ENCODE measurements around the gene POU2F3. TPM values are rescaled to one million over a fixed set of nuclear protein-coding genes. Genes with fewer than 3 reads are reported as not detected.

POU2F3 gene
- polyA plus RNA-seq, 1 donor (not counting 4 experiments of a cell fraction or from before 2014, with no cell fraction given), result 0.96 TPM

- no peak for FAIRE-seq
- peaks cover 12% of the 10 kb centered on the region for H3K27me3 ChIP-seq (ENCODE audit: control insufficient read depth, extremely low read depth, insufficient read depth, low read length)
- dilution Hi-C loops (cut with MboI; ENCODE audit: extremely low pct_ligation_motif_present, low sequenced_read_pairs), result no loop called here
Measured at GRCh38 chr11:120268686-120269085, 28.7 kb downstream of the POU2F3 start.

GRCh38 chr11:120270386-120270785 is 30.4 kb downstream of the POU2F3 start:
- DNase-seq (ENCODE audit: low read depth, low spot score), result no peak
- dilution Hi-C loops (cut with MboI; ENCODE audit: extremely low pct_ligation_motif_present, low sequenced_read_pairs), result no loop called here

More at GRCh38 chr11:120268686-120269085, 28.7 kb downstream of the POU2F3 start:
- Histone ChIP-seq H3K9ac (ENCODE audit: control insufficient read depth, extremely low read depth, insufficient read depth, low read length) (no peak overlapping the region), H3K4me3 (ENCODE audit: control insufficient read depth in 2 of 3, extremely low read depth in 1 of 3, insufficient read depth in 2 of 3, low read depth in 1 of 3, low read length in 3 of 3) (no peak overlapping the region), H4K20me1 (ENCODE audit: control insufficient read depth, extremely low read depth, insufficient read depth, low read length) (no peaks in the 10 kb centered on the region), H2AFZ (ENCODE audit: control insufficient read depth, low read length) (no peak overlapping the region), H3K79me2 (ENCODE audit: control insufficient read depth, insufficient read depth, low read length) (no peaks in the 10 kb centered on the region), H3K9me3 (ENCODE audit: control insufficient read depth, low read depth, low read length) (no peaks in the 10 kb centered on the region), H3K36me3 (ENCODE audit: control insufficient read depth in 2 of 2, extremely low read depth in 1 of 2, insufficient read depth in 2 of 2, low read length in 2 of 2) (no peaks in the 10 kb centered on the region), H3K4me1 (ENCODE audit: control insufficient read depth, extremely low read depth, insufficient read depth, low read length) (peaks cover 21% of the 10 kb centered on the region), H3K27ac (ENCODE audit: control insufficient read depth, insufficient read depth, low read length) (no peak overlapping the region), H3K9me1 (ENCODE audit: control insufficient read depth, extremely low read depth, insufficient read depth, low read length) (no peaks in the 10 kb centered on the region), H3K4me2 (ENCODE audit: control insufficient read depth, extremely low read depth, insufficient read depth, low read depth, low read length) (no peak overlapping the region)
- no peak for TF ChIP-seq EZH2 (IDR thresholded peaks at IDR 0.05; ENCODE audit: low read length)
- TF ChIP-seq CTCF (optimal IDR thresholded peaks at IDR 0.05 in 1 of 3, IDR thresholded peaks at IDR 0.05 in 1 of 3, conservative IDR thresholded peaks at IDR 0.05 in 1 of 3; ENCODE audit: extremely low read depth in 1 of 3, insufficient read depth in 2 of 3, low read length in 3 of 3), result no peak
- DNase-seq (ENCODE audit: low read depth, low spot score), result no peak

More at GRCh38 chr11:120270386-120270785, 30.4 kb downstream of the POU2F3 start:
- H3K4me3 ChIP-seq (ENCODE audit: control insufficient read depth in 2 of 3, extremely low read depth in 1 of 3, insufficient read depth in 2 of 3, low read depth in 1 of 3, low read length in 3 of 3), result no peak overlapping the region
- peaks cover 7% of the 10 kb centered on the region for H3K27me3 ChIP-seq (ENCODE audit: control insufficient read depth, extremely low read depth, insufficient read depth, low read length)
- no peak overlapping the region for H3K9ac ChIP-seq (ENCODE audit: control insufficient read depth, extremely low read depth, insufficient read depth, low read length)
- H3K27ac ChIP-seq (ENCODE audit: control insufficient read depth, insufficient read depth, low read length), result no peak overlapping the region
- no peaks in the 10 kb centered on the region for H3K36me3 ChIP-seq (ENCODE audit: control insufficient read depth in 2 of 2, extremely low read depth in 1 of 2, insufficient read depth in 2 of 2, low read length in 2 of 2)
- H3K4me1 ChIP-seq (ENCODE audit: control insufficient read depth, extremely low read depth, insufficient read depth, low read length), result peaks cover 21% of the 10 kb centered on the region
- H4K20me1 ChIP-seq (ENCODE audit: control insufficient read depth, extremely low read depth, insufficient read depth, low read length), result no peaks in the 10 kb centered on the region
- no peak overlapping the region for H3K4me2 ChIP-seq (ENCODE audit: control insufficient read depth, extremely low read depth, insufficient read depth, low read depth, low read length)
- no peaks in the 10 kb centered on the region for H3K9me1 ChIP-seq (ENCODE audit: control insufficient read depth, extremely low read depth, insufficient read depth, low read length)
- FAIRE-seq, result no peak
- H2AFZ ChIP-seq (ENCODE audit: control insufficient read depth, low read length), result no peak overlapping the region
- no peaks in the 10 kb centered on the region for H3K9me3 ChIP-seq (ENCODE audit: control insufficient read depth, low read depth, low read length)
- H3K79me2 ChIP-seq (ENCODE audit: control insufficient read depth, insufficient read depth, low read length), result no peaks in the 10 kb centered on the region
- no peak for TF ChIP-seq EZH2 (IDR thresholded peaks at IDR 0.05; ENCODE audit: low read length)
- no peak for TF ChIP-seq CTCF (optimal IDR thresholded peaks at IDR 0.05 in 1 of 3, IDR thresholded peaks at IDR 0.05 in 1 of 3, conservative IDR thresholded peaks at IDR 0.05 in 1 of 3; ENCODE audit: extremely low read depth in 1 of 3, insufficient read depth in 2 of 3, low read length in 3 of 3)

Data from keratinocyte (primary cell).